GM10266 (cell line): ENCODE measurements around the gene CTTNBP2.

Experiments
- DNase-seq: peaks from one replicate; pipeline ENCODE4 v3.0.0; 2012; ENCODE audit errors: extremely low spot score
- CTCF ChIP-seq: IDR thresholded peaks from 2 replicates; pipeline ENCODE4 v1.5.1; 2012; ENCODE audit warnings: mild to moderate bottlenecking, low read depth; ENCODE audit not compliant: control insufficient read depth, insufficient read depth; ENCODE audit errors: missing control alignments

The CTTNBP2 gene

GRCh38 chr7:117901089-117901797, 28.0 kb upstream of the CTTNBP2 start:
- no peak for DNase-seq

GRCh38 chr7:117896339-117896738, 23.1 kb upstream of the CTTNBP2 start:
- DNase-seq = no peak
- TF ChIP-seq CTCF = no peak

More at GRCh38 chr7:117901089-117901797, 28.0 kb upstream of the CTTNBP2 start:
- no peak for TF ChIP-seq CTCF

GRCh38 chr7:117895276-117895675, 22.0 kb upstream of the CTTNBP2 start:
- TF ChIP-seq CTCF = no peak
- DNase-seq = no peak

GRCh38 chr7:117894037-117894436, 20.8 kb upstream of the CTTNBP2 start:
- DNase-seq = no peak
- TF ChIP-seq CTCF = no peak

GRCh38 chr7:117892821-117893220, 19.6 kb upstream of the CTTNBP2 start:
- no peak for DNase-seq
- TF ChIP-seq CTCF = no peak

- TF ChIP-seq CTCF = no peak
- no peak for DNase-seq
These were observed 16.4 kb upstream of the CTTNBP2 start for GRCh38 chr7:117889611-117890010.

GRCh38 chr7:117888627-117889026, 15.4 kb upstream of the CTTNBP2 start:
- no peak for DNase-seq
- TF ChIP-seq CTCF = no peak
